Loucy (cell line): Measurements from ENCODE around the gene CDC42EP2.

ENCODE experiments used
- EZH2phosphoT487 ChIP-seq: fragments of 200-600 bp; IDR thresholded peaks from 2 replicates; pipeline ENCODE4 v1.6.1; 2018; ENCODE audit warnings: antibody characterized with exemption, mild to moderate bottlenecking, moderate library complexity, borderline replicate concordance
- TF ChIP-seq, protein P1 (sequence below): fragments of 200-600 bp; sonication (generic); conservative IDR thresholded peaks from 2 replicates; pipeline ENCODE4 v1.5.1; 2014; ENCODE audit warnings: mild to moderate bottlenecking, antibody characterized with exemption, low read length

DNA sequence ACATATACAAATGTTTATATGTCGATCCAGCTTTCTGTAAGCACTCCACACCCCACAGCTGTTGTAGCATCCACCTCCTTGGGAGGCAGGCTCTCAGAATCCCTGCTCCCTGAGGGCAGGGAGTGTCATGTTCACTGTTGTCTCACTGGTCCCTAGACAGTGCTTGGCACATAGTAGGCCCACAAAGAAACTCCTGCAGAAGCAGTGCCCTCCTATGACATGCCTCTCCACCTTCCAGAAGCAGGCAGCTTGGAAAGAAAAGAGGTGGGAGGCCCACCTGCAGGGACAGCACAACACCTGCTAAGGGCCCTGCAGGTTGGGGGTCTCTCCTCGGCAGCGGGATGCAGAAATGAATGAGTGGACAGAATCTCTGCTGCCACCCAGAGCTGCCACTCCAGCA, 11.1 kb upstream of the CDC42EP2 start:
- TF ChIP-seq, protein P1, sequence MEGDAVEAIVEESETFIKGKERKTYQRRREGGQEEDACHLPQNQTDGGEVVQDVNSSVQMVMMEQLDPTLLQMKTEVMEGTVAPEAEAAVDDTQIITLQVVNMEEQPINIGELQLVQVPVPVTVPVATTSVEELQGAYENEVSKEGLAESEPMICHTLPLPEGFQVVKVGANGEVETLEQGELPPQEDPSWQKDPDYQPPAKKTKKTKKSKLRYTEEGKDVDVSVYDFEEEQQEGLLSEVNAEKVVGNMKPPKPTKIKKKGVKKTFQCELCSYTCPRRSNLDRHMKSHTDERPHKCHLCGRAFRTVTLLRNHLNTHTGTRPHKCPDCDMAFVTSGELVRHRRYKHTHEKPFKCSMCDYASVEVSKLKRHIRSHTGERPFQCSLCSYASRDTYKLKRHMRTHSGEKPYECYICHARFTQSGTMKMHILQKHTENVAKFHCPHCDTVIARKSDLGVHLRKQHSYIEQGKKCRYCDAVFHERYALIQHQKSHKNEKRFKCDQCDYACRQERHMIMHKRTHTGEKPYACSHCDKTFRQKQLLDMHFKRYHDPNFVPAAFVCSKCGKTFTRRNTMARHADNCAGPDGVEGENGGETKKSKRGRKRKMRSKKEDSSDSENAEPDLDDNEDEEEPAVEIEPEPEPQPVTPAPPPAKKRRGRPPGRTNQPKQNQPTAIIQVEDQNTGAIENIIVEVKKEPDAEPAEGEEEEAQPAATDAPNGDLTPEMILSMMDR = no peak
- TF ChIP-seq EZH2phosphoT487 = no peak
